B cell (primary cell): ENCODE results near the gene OTOA. TPM values are rescaled to one million over a fixed set of nuclear protein-coding genes. Genes with fewer than 3 reads are reported as not detected.

ENCODE experiments used
- ATAC-seq: fragments of 200-7000 bp; cut with Tn5 transposase; one replicate; pipeline ENCODE4 v1.10.0; 2021; ENCODE audit warnings: low read depth, mild to moderate bottlenecking, moderate number of reproducible peaks, moderate library complexity
- CTCF ChIA-PET: fragments of 350-600 bp; sonication (Branson Sonifier 250); formaldehyde crosslinking; loops from one replicate; lab custom pipeline; 2021; ENCODE audit warnings: antibody characterized with exemption, inconsistent platforms; lab: Charles Lee
- POLR2A ChIA-PET: fragments of 350-600 bp; sonication (Branson Sonifier 250); formaldehyde crosslinking; loops from one replicate; lab custom pipeline; 2021; ENCODE audit warnings: antibody characterized with exemption; lab: Charles Lee
- DNase-seq: peaks from one replicate; pipeline ENCODE4 v3.0.0; 2013
- H2AFZ ChIP-seq: 2 replicates; pipeline ENCODE4 v1.6.1; 2012; ENCODE audit warnings: mild to moderate bottlenecking, low read depth, low read length; ENCODE audit not compliant: insufficient read depth, poor library complexity, severe bottlenecking
- H3K27ac ChIP-seq, 2 donors: 1 replicate in 1 of 2; 2 replicates in 1 of 2; pipeline ENCODE4 v1.5.1; 2012 to 2013; ENCODE audit warnings: low read length in 2 of 2, mild to moderate bottlenecking in 2 of 2, moderate library complexity in 1 of 2
- H3K27me3 ChIP-seq, 4 experiments: fragments of 200-600 bp in 1 of 4; sonication (generic) in 1 of 4; replicated peaks in 1 of 4; 1 replicate in 2 of 4; 2 replicates in 2 of 4; pipeline versions ENCODE4 v1.6.1 to v1.7.0; 2013 to 2016; ENCODE audit warnings: low read length in 3 of 4, mild to moderate bottlenecking in 2 of 4, mixed read lengths in 1 of 4, moderate library complexity in 1 of 4; ENCODE audit not compliant: insufficient read depth in 4 of 4, control insufficient read depth in 3 of 4; ENCODE audit errors: control extremely low read depth in 1 of 4
- H3K36me3 ChIP-seq, 2 experiments: replicated peaks in 1 of 2; 1 replicate in 1 of 2; 2 replicates in 1 of 2; pipeline versions ENCODE4 v1.6.1 to v1.7.1; 2013; ENCODE audit warnings: low read length in 1 of 2; ENCODE audit not compliant: insufficient read depth in 2 of 2, control insufficient read depth in 1 of 2; ENCODE audit errors: control extremely low read depth in 1 of 2, extremely low read depth in 1 of 2
- H3K4me1 ChIP-seq, 2 donors: fragments of 200-600 bp in 1 of 2; sonication (generic) in 1 of 2; 1 replicate in 1 of 2; 2 replicates in 1 of 2; pipeline versions ENCODE4 v1.5.1 to v1.6.1; 2013 to 2017; ENCODE audit warnings: low read length in 2 of 2; ENCODE audit not compliant: control insufficient read depth in 2 of 2, insufficient read depth in 2 of 2
- H3K4me2 ChIP-seq: replicated peaks from 2 replicates; pipeline ENCODE3; 2012; ENCODE audit warnings: mild to moderate bottlenecking, low read depth, low read length; ENCODE audit not compliant: poor library complexity, severe bottlenecking
- H3K4me3 ChIP-seq, 5 experiments: fragments of 200-600 bp in 1 of 5; sonication (generic) in 1 of 5; 1 replicate in 3 of 5; 2 replicates in 2 of 5; pipeline versions ENCODE4 v1.5.1 to v1.7.0; 2011 to 2016; ENCODE audit warnings: low read length in 4 of 5, mild to moderate bottlenecking in 4 of 5, low read depth in 2 of 5, control low read depth in 1 of 5, moderate library complexity in 1 of 5; ENCODE audit not compliant: insufficient read depth in 1 of 5; ENCODE audit errors: control extremely low read depth in 1 of 5, extremely low read depth in 1 of 5
- H3K79me2 ChIP-seq: fragments of 200-600 bp; sonication (generic); one replicate; pipeline ENCODE4 v1.6.0; 2016; ENCODE audit warnings: low read length; ENCODE audit not compliant: control insufficient read depth, insufficient read depth
- H3K9ac ChIP-seq: fragments of 200-600 bp; sonication (generic); 2 replicates; pipeline ENCODE4 v1.6.1; 2017; ENCODE audit warnings: mild to moderate bottlenecking, low read length, moderate library complexity
- H3K9me3 ChIP-seq, 3 donors: one replicate each; pipeline versions ENCODE4 v1.6.1 to v1.7.1; 2013; ENCODE audit warnings: low read length in 2 of 3; ENCODE audit not compliant: control insufficient read depth in 2 of 3, insufficient read depth in 1 of 3; ENCODE audit errors: control extremely low read depth in 1 of 3
- H4K20me1 ChIP-seq: 2 replicates; pipeline ENCODE4 v1.6.0; 2012; ENCODE audit warnings: mild to moderate bottlenecking, low read length; ENCODE audit not compliant: insufficient read depth, control insufficient read depth, poor library complexity, severe bottlenecking
- H3K27ac Mint-ChIP-seq: one replicate; pipeline ENCODE4 v1.8.0; 2021; ENCODE audit warnings: mixed read lengths
- H3K27me3 Mint-ChIP-seq: one replicate; pipeline ENCODE4 v1.8.0; 2021; ENCODE audit warnings: mixed read lengths
- H3K4me1 Mint-ChIP-seq: one replicate; pipeline ENCODE4 v1.8.0; 2021; ENCODE audit warnings: mixed read lengths
- H3K4me3 Mint-ChIP-seq: one replicate; pipeline ENCODE4 v1.8.0; 2021; ENCODE audit warnings: mixed read lengths
- H3K9me3 Mint-ChIP-seq: one replicate; pipeline ENCODE4 v1.8.0; 2022; ENCODE audit warnings: mixed read lengths; ENCODE audit not compliant: insufficient read depth
- EZH2 ChIP-seq: IDR thresholded peaks from 2 replicates; pipeline ENCODE4 v1.6.1; 2012; ENCODE audit warnings: borderline replicate concordance, low read depth, mild to moderate bottlenecking, moderate library complexity, low read length; ENCODE audit not compliant: insufficient read depth, poor library complexity, severe bottlenecking
- WGBS: methylation state at CpG from one replicate; pipeline ENCODE4 v1.1.5; 2013; ENCODE audit warnings: missing lambda C conversion rate; ENCODE audit not compliant: insufficient coverage; 5-methylcytosine and 5-hydroxymethylcytosine counted together
- intact Hi-C: fragments of 100-400 bp; cut with micrococcal nuclease; formaldehyde crosslinking; loops from one replicate; pipeline ENCODE4 v1.10.0; 2022
- polyA plus RNA-seq: library from polyadenylated mRNA; depleted of rRNA; stranded (reverse); fragments of >200 nt; gene quantifications from 2 replicates; pipeline ENCODE4 v1.2.3, GENCODE V29; 2012
- total RNA-seq, 2 donors: library from RNA; stranded (reverse); fragments of 120-200 nt in 1 of 2; gene quantifications; 1 replicate in 1 of 2; 2 replicates in 1 of 2; pipeline versions ENCODE4 v1.2.3 to v1.2.4, GENCODE V29; 2013 to 2022
- TF ChIP-seq, protein P1 (sequence below): fragments of 200-600 bp; IDR thresholded peaks from one replicate; pipeline ENCODE4 v1.8.0; 2022; ENCODE audit warnings: antibody characterized with exemption, mild to moderate bottlenecking

The OTOA gene
- total and polyA plus RNA-seq, 2 donors (not counting 1 experiment from before 2014, with no cell fraction given): 0.39 TPM; not detected in 1

- no peak for ATAC-seq
- no peaks in the 10 kb centered on the region for H3K9me3 ChIP-seq
- H3K4me3 Mint-ChIP-seq: no peak overlapping the region
- H3K4me1 ChIP-seq: peaks cover 8 to 17% of the 10 kb centered on the region in 2 donors
- WGBS: 86% methylated on average over 3 of the region's 3 CpGs
- ChIA-PET POLR2A (interaction anchor here (0.6 kb wide), 1 partner anchor 20 kb away, joined by 3 read pairs; no protein-coding TSS in a partner anchor), CTCF (interaction anchor here (0.6 to 2.9 kb wide), 5 partner anchors 10 to 1671 kb away, joined by 3 to 14 read pairs (median 6); no protein-coding TSS in a partner anchor)
- no peak overlapping the region for H2AFZ ChIP-seq
- H3K4me2 ChIP-seq: no peak overlapping the region
- TF ChIP-seq, protein P1, sequence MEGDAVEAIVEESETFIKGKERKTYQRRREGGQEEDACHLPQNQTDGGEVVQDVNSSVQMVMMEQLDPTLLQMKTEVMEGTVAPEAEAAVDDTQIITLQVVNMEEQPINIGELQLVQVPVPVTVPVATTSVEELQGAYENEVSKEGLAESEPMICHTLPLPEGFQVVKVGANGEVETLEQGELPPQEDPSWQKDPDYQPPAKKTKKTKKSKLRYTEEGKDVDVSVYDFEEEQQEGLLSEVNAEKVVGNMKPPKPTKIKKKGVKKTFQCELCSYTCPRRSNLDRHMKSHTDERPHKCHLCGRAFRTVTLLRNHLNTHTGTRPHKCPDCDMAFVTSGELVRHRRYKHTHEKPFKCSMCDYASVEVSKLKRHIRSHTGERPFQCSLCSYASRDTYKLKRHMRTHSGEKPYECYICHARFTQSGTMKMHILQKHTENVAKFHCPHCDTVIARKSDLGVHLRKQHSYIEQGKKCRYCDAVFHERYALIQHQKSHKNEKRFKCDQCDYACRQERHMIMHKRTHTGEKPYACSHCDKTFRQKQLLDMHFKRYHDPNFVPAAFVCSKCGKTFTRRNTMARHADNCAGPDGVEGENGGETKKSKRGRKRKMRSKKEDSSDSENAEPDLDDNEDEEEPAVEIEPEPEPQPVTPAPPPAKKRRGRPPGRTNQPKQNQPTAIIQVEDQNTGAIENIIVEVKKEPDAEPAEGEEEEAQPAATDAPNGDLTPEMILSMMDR: no peak
- TF ChIP-seq EZH2: no peak
- intact Hi-C loops: no loop called here
- H3K27me3 Mint-ChIP-seq: peaks cover 3% of the 10 kb centered on the region
- H3K27me3 ChIP-seq: peaks cover 0 to 9% (median 3%) of the 10 kb centered on the region in 4 experiments
- no peaks in the 10 kb centered on the region for H3K9me3 Mint-ChIP-seq
- H3K9ac ChIP-seq: no peak overlapping the region
- H3K4me3 ChIP-seq: no peak overlapping the region
- no peak for DNase-seq
- H3K79me2 ChIP-seq: no peaks in the 10 kb centered on the region
- peaks cover 15% of the 10 kb centered on the region for H3K4me1 Mint-ChIP-seq
- no peak overlapping the region for H3K27ac Mint-ChIP-seq
- H3K36me3 ChIP-seq: no peaks in the 10 kb centered on the region
- no peak overlapping the region for H3K27ac ChIP-seq
- no peaks in the 10 kb centered on the region for H4K20me1 ChIP-seq
Measured at GRCh38 chr16:21666772-21667171, 3.0 kb downstream of the OTOA start.

DNA sequence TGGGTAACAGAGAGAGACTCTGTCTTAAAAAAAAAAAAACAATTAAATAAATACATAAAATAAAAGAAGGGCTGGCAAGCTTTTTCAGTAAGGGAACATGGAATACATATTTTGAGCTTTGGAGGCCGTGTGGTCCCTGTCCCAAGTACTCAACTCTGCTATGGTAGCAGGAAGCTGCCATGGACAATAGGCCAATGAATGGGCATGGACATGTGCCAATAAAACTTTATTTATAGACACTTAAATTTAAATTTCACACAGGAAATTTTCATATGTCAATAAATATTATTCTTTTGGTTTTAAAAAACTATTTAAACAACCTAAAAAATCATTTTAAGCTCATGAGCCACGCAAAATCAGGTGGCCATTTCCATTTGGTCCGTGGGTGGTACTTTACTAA lies 3.8 kb downstream of the OTOA start:
- H3K9me3 Mint-ChIP-seq: no peaks in the 10 kb centered on the region
- DNase-seq (no peak), ATAC-seq (no peak)
- no peak overlapping the region for H3K9ac ChIP-seq
- no peaks in the 10 kb centered on the region for H4K20me1 ChIP-seq
- H3K36me3 ChIP-seq: no peaks in the 10 kb centered on the region
- H3K4me1 ChIP-seq: peaks cover 5 to 9% of the 10 kb centered on the region in 2 donors
- POLR2A ChIA-PET: no interaction called here
- WGBS: 83% methylated on average over 3 of the region's 3 CpGs
- no peaks in the 10 kb centered on the region for H3K9me3 ChIP-seq
- H3K79me2 ChIP-seq: no peaks in the 10 kb centered on the region
- no peak overlapping the region for H2AFZ ChIP-seq
- H3K4me3 Mint-ChIP-seq: no peak overlapping the region
- H3K27me3 Mint-ChIP-seq: peaks cover 3% of the 10 kb centered on the region
- TF ChIP-seq EZH2: no peak
- TF ChIP-seq, protein P1: no peak
- no peak overlapping the region for H3K27ac ChIP-seq
- no peak overlapping the region for H3K4me3 ChIP-seq
- H3K4me1 Mint-ChIP-seq: peaks cover 14% of the 10 kb centered on the region
- no peak overlapping the region for H3K27ac Mint-ChIP-seq
- H3K4me2 ChIP-seq: no peak overlapping the region
- peaks cover 0 to 9% (median 3%) of the 10 kb centered on the region in 4 experiments for H3K27me3 ChIP-seq
- intact Hi-C loops: no loop called here
- CTCF ChIA-PET: interaction anchor here (1.1 to 2.9 kb wide), 3 partner anchors 10 to 40 kb away, joined by 3 to 14 read pairs (median 9); no protein-coding TSS in a partner anchor
